Ureter (tissue), 1 donor: ENCODE results near the gene TNFSF4. TPM values are rescaled to one million over a fixed set of nuclear protein-coding genes. Genes with fewer than 3 reads are reported as not detected.
"Not testable (repeated sequence)": the region's sequence is repeated elsewhere in the genome, so short reads cannot be mapped to it uniquely, and the experiment has no call there.

Experiments used
- DNase-seq: peaks from one replicate; pipeline ENCODE4 v3.0.0-alpha.2; 2020; ENCODE audit warnings: low spot score
- total RNA-seq: library from RNA; stranded (reverse); gene quantifications from one replicate; pipeline ENCODE4 v1.2.4, GENCODE V29; 2023
- donor health status: DM: yes; HTN: yes; CAD: no.

The TNFSF4 gene, protein sequence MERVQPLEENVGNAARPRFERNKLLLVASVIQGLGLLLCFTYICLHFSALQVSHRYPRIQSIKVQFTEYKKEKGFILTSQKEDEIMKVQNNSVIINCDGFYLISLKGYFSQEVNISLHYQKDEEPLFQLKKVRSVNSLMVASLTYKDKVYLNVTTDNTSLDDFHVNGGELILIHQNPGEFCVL
- 0.52 TPM for total RNA-seq

DNA sequence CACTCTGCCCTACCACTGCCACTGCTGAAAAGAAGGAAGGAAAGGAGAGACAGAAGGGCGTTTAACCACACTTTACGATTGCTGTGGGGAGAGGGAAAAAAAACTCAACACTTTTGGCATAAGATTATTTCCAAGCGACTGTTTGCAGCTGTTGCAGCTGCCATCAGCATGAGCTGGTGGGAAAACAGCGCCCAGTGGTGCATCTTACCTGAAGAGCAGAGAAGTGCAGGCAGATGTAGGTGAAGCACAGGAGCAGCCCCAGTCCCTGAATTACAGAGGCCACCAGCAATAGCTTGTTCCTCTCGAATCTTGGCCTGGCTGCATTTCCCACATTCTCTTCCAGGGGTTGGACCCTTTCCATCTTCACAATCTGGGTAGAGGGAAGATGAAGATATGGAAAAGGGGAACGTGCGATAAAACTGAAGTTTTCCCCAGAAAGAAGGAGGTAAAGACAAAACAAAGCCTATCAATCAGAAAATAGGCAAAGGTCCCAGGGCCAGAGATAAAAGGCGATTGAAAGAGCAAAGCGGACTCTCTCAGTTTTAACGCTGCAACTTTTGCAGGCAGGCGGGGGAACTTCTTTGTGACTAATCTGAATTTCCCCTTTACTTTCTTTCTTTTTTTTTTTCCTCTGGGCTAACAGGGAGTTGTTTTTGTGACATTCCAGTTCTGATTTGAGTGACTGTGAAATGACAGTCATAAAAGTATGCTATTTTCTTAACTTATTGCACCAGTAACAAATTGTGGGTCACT is at the start of gene TNFSF4:
Gene TNFSF4, minus strand, starts transcription at position 516 of the 753 bp plus-strand sequence. Its CDS starts 155 bp downstream, at position 361.
- DNase-seq: no peak

DNA sequence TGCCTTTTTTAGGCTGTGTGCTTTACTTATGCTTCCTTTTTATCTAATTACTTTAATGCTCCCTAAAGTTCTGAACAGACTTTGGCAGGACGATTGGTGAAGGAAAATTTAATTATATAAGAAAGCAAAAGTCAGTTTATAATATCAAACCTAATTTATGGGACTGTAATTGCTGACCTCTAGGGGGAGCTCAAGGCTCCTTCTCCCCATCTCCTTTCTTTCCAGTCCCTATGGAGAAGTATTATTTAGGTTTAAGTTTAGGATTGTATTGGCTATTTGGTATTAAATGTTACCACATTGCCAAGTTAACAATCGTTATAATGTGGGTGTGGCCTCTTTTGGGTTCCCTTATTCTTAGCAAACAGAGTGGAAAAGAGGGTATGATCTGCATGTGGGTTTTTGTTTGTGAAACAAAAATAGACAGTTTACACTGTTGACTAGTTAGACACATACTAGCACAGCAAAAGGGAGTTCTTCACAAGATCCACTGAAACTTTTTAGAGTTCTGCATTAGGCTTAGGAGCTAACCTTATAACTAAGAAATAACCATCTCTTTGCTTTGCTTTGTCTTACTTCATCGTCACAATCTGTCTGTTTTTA is 48.2 kb upstream of the TNFSF4 start:
- DNase-seq: no peak

DNA sequence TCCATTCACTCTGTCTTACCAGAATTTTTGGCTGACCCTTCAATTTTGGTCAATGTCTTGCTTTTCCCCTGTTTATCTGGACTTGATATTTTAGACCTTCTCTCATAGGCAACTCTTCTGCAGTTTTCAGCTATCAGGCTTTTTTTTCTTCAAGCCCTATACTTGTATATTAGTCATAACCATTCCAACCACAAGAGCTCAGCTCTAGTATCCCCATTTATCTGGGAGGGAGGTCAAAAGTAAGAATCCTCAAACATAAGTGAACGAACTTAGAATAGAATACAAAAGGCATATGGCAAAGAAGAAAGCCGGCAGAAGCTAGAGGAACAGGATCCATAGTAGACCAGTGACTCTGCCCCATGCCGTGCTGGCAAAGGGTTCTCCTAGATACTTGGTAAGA is 45.9 kb upstream of the TNFSF4 start:
- DNase-seq: no peak

DNA sequence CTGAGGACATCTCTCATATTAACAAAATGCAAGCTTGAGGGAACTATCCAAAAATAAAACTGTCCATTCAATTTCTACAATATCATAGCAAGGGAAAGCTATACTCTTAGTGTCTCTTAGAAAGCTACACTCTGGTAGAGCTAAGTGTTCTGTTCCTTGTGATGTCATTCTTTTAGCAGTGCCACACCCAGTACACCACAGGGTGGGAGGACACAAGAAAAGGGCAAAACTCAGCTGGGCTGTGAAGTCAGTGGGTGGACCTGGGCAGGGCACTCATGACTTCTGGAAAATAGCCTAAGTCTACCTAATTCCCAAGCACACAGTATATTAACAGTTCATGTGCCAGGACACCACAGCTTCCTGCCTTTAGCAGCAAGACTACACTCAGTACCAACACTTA is 42.2 kb upstream of the TNFSF4 start:
- no peak for DNase-seq

DNA sequence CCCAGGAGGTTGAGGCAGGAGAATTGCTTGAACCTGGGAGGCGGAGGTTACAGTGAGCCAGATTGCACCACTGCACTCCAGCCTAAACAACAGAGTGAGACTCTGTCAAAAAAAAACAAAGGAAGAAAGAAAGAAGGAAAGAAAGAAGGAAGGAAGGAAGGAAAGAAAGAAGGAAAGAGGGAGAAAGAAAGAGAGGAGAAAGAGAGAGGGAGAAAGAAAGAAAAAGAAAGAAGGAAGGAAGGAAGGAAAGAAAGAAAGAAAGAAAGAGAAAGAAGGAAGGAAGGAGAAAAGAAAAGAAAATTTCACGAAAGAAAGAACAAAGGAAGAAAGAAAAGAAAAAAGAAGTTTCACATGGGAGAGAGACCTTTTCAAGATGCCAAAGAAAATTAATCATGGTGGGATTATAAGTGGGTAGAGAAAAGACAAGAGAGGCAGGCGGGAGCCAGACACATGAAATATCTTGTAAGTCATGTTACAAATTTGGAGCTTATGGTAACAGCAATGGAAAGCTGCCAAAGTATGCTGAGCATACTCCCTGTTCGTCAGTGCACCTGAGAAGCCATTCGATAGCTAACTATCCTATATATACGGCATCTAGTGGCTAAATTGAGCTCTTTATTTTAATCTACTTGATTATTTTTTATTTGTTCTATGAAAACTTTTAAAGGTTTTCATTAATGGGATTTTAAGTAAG is 41.3 kb upstream of the TNFSF4 start:
- no peak for DNase-seq

DNA sequence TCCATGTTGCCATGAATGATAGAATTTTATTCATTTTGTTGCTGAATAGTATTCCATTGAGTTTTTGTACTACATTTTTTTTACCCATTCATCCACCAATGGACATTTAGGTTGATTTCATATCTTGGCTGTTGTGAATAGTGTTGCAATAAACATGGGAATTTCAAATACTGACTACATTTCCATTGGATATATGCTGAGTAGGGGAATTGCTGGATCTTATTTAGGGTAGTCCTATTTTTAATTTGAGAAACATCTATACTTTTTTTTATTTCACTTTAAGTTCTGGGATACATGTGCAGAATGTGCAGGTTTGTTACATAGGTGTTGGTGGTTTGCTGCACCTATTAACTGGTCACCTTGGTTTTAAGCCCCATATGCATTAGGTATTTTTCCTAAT is 38.8 kb upstream of the TNFSF4 start:
- DNase-seq: no peak

DNA sequence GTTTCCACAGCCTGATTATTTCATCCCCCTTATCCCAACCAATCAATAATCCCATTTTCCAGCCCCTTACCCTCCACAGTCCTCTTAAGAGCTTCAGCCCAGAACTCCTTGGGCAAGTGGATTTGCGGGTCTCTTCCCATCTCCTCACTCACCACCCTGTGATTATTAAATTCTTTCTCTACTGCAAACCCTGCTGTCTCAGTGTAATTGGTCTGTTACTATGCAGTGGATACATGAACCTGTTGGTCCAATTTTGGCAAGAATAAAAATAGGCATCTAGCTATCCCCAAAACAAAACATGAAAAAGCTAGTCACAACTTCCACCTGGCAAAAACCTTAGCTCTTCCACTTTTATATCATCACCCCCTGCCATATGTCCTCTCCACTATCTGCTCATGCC is 36.2 kb upstream of the TNFSF4 start:
- DNase-seq: no peak

DNA sequence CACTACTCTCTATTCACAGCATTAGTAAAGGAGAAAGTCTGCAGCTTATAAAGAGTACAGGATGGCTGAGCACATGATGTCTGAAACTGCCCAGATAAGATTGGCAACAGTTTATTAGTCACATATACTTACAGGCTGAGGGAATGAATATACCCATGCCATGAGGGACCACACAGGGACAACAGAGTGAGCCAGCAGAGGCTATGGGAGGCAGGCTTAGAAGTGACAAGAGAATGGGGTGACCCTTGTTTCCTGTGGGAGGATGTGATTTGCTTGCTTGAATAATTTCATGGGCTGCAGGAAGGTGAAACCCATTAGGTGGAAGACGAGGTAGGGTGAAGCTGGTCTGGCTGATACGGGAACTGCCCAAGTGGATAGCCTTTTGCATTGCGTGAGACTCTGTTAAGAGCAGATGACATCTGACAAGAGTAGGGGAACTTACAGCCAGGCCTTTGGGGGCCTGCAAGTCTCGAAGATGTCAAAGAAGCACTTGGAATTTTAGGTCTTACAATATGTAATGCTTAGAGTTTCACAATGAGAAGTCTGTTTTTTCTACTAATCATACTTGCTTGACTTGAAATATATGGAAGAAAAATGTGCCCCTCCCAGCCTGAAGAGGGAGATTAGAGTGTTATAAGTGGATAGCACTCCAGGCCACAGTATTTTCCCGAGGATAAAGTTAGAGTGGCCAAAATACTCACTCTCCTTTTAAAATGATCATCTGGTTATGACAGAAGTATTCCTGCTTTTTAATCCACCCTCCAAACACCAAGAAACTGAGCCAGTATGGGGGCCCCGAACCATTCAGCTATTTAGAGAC is 34.6 kb upstream of the TNFSF4 start:
- no peak for DNase-seq

DNA sequence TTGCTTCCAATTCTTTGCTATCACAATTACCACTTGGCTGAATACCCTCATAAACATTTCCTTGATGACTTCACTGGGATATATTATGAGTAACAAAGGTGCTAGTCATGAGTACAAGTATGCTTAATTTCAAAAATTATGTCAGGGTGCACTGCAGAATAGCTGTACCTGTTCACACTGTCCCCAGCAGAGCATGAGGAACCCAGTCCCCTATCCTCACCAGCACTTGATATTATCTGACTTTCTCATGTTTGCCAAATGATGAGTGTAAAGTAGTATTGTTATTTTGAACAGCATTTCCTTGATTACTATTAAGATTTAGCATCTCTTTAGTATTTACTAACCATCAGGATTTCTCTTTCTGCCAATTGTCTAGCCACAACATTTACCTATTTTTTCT is 33.5 kb upstream of the TNFSF4 start:
- DNase-seq: no peak

DNA sequence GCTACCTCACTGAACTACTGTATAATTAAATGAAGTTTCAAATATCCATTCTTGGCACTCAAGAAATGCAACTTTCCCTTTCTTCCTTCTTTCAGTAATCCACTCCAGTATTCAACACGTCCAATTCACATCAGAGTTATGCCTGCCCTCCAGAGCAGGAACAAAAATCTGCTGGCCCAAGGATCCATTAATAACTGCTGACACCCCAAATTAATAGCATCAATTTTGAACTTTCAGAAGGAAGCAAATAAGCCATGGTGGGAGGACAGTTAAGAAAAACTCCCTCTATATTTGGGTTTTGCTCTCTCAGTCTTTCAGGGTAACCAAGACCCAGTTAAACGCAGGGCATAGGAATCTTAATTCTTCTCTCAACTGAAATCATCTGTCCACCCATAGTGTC is 31.9 kb upstream of the TNFSF4 start:
- DNase-seq: no peak

DNA sequence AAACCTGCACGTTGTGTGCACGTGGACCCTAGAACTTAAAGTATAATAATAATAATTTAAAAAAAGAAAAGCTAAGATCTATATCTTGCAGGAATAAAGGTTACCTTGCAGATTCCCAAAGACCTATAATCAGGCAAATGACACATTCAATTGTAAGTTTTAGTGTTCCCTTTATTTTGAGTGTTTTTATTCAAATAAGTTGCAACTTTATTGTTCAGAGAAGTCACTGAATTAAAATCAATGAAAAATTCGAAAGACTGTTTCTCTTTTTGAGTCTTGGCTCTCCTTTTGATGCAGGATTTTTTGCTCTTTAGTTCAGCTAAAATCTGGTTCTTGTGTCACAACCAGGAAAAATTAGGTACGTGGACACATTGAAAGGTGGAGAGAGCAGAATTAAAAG is 27.8 kb upstream of the TNFSF4 start:
- DNase-seq: no peak

DNA sequence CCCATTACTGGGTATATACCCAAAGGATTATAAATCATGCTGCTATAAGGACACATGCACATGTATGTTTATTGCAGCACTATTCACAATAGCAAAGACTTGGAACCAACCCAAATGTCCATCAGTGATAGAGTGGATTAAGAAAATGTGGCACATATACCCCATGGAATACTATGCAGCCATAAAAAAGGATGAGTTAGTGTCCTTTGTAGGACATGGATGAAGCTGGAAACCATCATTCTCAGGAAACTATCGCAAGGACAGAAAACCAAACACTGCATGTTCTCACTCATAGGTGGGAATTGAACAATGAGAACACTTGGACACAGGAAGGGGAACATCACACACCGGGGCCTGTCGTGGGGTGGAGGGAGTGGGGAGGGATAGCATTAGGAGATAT is 27.3 kb upstream of the TNFSF4 start:
- DNase-seq: not testable (repeated sequence)

DNA sequence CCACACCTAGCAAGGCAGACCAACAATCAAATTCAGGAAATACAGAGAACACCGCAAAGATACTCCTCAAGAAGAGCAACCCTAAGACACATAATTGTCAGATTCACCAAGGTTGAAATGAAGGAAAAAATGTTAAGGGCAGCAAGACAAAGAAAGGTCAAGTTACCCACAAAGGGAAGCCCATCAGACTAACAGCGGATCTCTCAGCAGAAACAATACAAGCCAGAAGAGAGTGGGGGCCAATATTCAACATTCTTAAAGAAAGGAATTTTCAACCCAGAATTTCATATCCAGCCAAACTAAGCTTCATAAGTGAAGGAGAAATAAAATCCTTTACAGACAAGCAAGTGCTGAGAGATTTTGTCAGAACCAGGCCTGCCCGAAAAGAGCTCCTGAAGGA is 21.9 kb upstream of the TNFSF4 start:
- not testable (repeated sequence) for DNase-seq

DNA sequence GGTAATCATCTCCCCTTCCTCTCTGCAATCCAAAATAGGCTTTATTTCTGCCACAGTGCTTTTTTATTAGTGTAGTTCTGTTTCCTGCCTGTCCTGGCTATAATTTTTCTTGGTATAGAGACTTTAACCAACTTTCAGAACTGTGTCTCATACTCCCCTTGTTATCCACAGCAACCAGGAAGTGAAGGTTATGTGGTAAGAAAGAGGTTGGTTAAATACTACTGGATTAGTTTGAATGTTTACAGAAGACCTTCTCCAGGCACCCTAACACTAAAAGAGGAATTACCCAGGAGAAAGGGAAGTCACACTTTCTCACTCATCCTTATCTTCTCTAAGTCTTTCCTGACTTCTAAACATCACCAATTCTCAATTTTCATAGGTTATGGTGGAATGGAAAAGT is 17.8 kb upstream of the TNFSF4 start:
- DNase-seq: no peak

DNA sequence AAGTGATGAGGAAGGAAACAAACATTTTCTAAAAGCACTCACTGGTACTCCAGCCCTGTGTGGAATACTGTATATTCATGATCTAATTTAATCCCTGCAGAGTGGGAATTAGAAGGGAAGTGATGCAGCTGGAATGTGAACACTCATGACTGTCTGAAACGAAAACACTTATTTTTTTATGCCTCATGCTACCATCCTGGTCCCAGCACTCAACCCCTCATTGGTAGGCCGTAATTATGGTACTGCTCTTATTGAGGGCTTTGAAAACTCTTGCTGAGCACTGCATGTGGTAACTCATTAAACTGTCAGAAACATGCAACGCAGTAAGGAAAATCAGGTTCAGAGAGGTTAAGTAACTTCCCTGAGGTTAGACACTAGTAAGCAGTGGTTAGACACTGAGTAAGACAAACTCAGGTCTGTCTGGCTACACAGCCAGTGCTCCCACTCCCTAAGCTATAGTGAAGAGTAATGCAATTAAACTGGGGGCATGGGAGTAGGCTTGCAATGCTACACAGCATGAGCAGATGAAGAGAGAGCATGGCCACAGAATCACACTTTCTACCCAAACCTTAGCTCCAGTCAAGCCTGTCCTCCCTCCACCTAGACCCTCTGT is 17.3 kb upstream of the TNFSF4 start:
- no peak for DNase-seq

DNA sequence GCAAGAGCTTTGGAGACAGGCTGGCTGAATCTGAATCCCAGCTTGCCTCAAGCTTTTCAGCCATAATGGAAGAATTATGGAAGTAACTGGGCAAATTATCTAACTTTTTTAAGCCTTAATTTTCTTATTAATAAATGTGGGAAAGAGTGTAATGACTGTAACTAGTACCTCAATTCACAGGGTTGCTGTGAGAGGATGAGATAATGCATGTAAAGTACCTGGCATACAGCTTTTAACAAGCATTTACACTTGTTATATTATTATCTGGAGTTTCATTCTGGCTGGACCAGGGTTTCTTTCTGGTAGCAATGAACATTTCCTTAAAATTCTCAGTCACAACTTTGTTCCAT is 15.9 kb upstream of the TNFSF4 start:
- no peak for DNase-seq

DNA sequence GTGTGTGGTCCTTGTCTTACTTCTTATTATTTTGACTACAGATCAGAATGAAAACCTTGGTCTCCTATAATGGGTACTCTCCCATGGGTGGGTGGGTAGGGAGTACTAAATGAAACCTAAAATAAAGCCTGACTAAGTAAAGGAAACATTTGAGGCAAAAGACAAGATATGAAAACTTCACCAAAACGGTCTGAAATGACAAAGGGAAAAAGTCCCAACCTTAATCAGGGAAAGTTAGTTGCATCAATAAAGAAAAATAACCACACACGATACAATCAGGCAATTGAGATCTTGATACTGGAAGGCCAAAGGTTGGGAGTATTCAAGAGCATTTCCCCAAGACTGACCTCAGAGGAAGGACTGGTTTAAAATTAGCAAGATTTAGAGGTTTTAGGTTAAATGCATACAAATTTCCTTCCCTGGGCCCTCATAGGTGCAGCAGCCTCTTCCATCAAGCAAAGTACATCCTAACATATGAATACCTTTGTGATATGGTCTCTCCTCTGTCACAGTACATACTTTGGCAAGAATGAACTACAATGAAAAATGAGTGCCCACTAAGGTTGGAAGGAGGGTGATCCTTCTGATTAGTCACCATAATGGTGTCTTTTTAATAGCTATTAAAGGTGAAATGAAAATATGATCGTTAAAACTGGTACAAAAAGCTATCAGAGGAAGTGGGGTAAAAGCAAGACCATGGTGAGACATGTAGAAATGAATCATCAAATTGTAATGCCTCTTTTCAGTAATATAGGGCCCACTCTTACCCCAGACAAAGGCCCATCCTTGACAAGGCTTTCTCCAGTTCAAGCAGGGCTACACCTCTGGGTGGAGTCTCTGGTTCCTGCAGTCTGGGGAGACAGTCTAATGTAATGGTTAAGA is 15.3 kb upstream of the TNFSF4 start:
- DNase-seq: no peak

DNA sequence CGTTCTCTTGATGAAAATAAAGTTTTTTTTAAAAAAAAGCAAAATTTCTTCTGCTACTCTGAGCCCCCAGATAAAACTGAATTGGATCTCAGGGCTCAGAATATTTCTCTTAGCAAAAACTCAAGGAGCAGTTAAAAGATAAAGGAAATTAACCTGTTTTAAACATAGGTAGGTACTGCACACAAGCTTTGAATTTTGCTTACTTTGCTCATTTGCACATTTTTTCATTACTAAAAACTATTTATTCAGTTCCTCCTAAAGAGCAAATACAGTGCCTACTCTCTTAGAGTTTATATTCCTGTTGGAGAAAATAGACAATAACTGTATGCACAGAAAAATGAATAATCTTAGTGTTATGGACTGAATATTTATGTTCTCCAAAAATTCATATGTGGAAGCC is 13.0 kb upstream of the TNFSF4 start:
- DNase-seq: no peak

DNA sequence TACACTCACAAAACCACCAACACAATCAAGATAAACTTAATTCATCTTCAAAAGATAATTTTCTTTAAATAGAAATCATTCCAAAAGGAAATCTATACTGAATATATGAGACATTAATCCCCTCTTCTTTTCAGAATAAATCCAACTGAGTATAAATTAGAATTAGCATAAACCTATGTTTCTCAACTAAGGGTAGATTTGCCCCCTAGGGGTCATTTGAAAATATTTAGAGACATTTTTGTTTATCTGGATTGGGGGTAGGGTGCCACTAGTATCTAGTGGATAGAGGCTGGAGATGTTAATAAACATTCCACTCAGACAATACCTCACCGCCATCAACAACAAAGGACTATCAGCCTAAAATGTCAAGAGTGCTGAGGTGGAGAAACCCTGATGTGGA is 6.5 kb upstream of the TNFSF4 start:
- no peak for DNase-seq

DNA sequence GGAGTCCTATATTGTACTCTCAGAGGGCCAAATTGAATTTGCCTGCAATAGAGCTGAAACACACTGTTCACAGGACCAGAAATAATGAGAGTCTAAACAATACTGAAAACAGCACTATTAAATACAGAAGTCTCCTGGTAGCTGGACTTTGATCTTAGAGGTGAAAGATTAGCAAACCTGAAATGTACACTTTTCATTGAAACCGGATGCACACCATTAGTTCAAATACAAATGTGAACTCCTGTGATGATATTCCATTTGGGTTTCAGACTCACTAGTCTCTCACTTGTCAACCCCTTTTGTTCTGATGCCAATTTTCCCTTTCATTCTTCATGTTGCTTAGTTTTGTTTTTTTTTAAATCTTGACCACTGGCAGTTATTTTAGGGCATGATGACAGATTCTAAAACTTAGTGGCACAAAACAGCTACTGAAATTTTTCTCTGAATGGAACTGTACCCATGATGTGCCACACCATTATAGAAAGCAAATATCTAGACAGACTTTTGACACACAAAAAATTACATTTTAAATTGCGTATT is 5.9 kb upstream of the TNFSF4 start:
- DNase-seq: no peak
